Neural cell (in vitro differentiated cells): ENCODE measurements around the gene PARD3B. TPM values are rescaled to one million over a fixed set of nuclear protein-coding genes. Genes with fewer than 3 reads are reported as not detected.

ENCODE experiments used
- H2AFZ ChIP-seq: fragments of 200-600, 300-800 bp; sonication (generic), shearing (Covaris generic); 2 replicates; pipeline ENCODE4 v1.6.0; 2014; ENCODE audit warnings: low read depth, mild to moderate bottlenecking, antibody characterized with exemption, low read length, moderate library complexity
- H3F3A ChIP-seq: fragments of 200-600 bp; shearing (Covaris generic); 2 replicates; pipeline ENCODE4 v1.6.1; 2016; ENCODE audit warnings: mild to moderate bottlenecking, moderate library complexity, mixed read lengths, antibody characterized with exemption, low read length; ENCODE audit not compliant: insufficient read depth, poor library complexity, severe bottlenecking
- H3K27ac ChIP-seq: fragments of 200-600, 300-800 bp; sonication (generic), shearing (Covaris generic); 2 replicates; pipeline ENCODE4 v1.5.1; 2014; ENCODE audit warnings: mild to moderate bottlenecking, low read length, moderate library complexity
- H3K27me3 ChIP-seq: fragments of 300-800, 200-600 bp; sonication (generic), shearing (Covaris generic); 2 replicates; pipeline ENCODE4 v1.6.0; 2014; ENCODE audit warnings: mild to moderate bottlenecking, low read depth, low read length, moderate library complexity; ENCODE audit not compliant: insufficient read depth
- H3K36me3 ChIP-seq: fragments of 300-800, 200-600 bp; sonication (generic), shearing (Covaris generic); 2 replicates; pipeline ENCODE4 v1.5.1; 2014; ENCODE audit warnings: mild to moderate bottlenecking, antibody characterized with exemption, low read length, moderate library complexity; ENCODE audit not compliant: insufficient read depth
- H3K4me2 ChIP-seq: fragments of 300-800, 200-600 bp; sonication (generic), shearing (Covaris generic); 2 replicates; pipeline ENCODE4 v1.6.0; 2014; ENCODE audit warnings: mild to moderate bottlenecking, low read length
- H3K4me3 ChIP-seq: fragments of 300-800, 200-600 bp; sonication (generic), shearing (Covaris generic); 2 replicates; pipeline ENCODE4 v1.5.1; 2014; ENCODE audit warnings: mild to moderate bottlenecking, low read length, moderate library complexity
- H3K79me2 ChIP-seq: fragments of 200-600 bp; shearing (Covaris generic); replicated peaks from 2 replicates; pipeline ENCODE4 v1.6.0; 2014; ENCODE audit warnings: mild to moderate bottlenecking, low read length, moderate library complexity; ENCODE audit not compliant: insufficient read depth
- H3K9ac ChIP-seq: fragments of 300-800, 200-600 bp; sonication (generic), shearing (Covaris generic); 2 replicates; pipeline ENCODE4 v1.6.1; 2016; ENCODE audit warnings: mild to moderate bottlenecking, low read length, mixed read lengths
- H3K9me2 ChIP-seq: fragments of 200-600 bp; shearing (Covaris generic); 2 replicates; pipeline ENCODE4 v1.6.1; 2016; ENCODE audit warnings: mild to moderate bottlenecking, low read length, mixed read lengths; ENCODE audit not compliant: insufficient read depth
- H3K9me3 ChIP-seq: fragments of 200-600, 300-800 bp; sonication (generic), shearing (Covaris generic); 2 replicates; pipeline ENCODE4 v1.6.1; 2016; ENCODE audit warnings: mild to moderate bottlenecking, mixed run types, low read length, moderate library complexity, mixed read lengths
- H4K20me1 ChIP-seq: fragments of 200-600 bp; shearing (Covaris generic); 2 replicates; pipeline ENCODE4 v1.6.1; 2016; ENCODE audit warnings: mild to moderate bottlenecking, mixed run types; ENCODE audit not compliant: insufficient read depth
- CTCF ChIP-seq: fragments of 450-650 bp; IDR thresholded peaks from 2 replicates; pipeline ENCODE4 v1.5.1; 2014; ENCODE audit warnings: antibody characterized with exemption, mild to moderate bottlenecking, moderate library complexity; ENCODE audit not compliant: poor library complexity, severe bottlenecking
- EP300 ChIP-seq: fragments of 450-650 bp; conservative IDR thresholded peaks from 2 replicates; pipeline ENCODE4 v1.6.1; 2014; ENCODE audit warnings: antibody characterized with exemption, mild to moderate bottlenecking, moderate library complexity; ENCODE audit not compliant: poor library complexity, severe bottlenecking
- EZH2 ChIP-seq: fragments of 200-600, 300-800 bp; shearing (Covaris generic), sonication (generic); IDR thresholded peaks from 2 replicates; pipeline ENCODE4 v1.6.1; 2014; ENCODE audit warnings: antibody characterized with exemption, low read length, borderline replicate concordance, mild to moderate bottlenecking; ENCODE audit not compliant: insufficient read depth, poor library complexity, severe bottlenecking
- MXI1 ChIP-seq: fragments of 450-650 bp; conservative IDR thresholded peaks from 2 replicates; pipeline ENCODE4 v1.6.1; 2014; ENCODE audit warnings: antibody characterized with exemption, mild to moderate bottlenecking; ENCODE audit not compliant: poor library complexity, severe bottlenecking
- POLR2AphosphoS5 ChIP-seq: IDR thresholded peaks from 2 replicates; pipeline ENCODE4 v1.6.1; 2012
- RAD21 ChIP-seq: fragments of 450-650 bp; conservative IDR thresholded peaks from 2 replicates; pipeline ENCODE4 v1.6.1; 2014; ENCODE audit warnings: antibody characterized with exemption, mild to moderate bottlenecking, moderate library complexity
- SMC3 ChIP-seq: fragments of 450-650 bp; conservative IDR thresholded peaks from 2 replicates; pipeline ENCODE4 v1.6.1; 2014; ENCODE audit warnings: antibody characterized with exemption, mild to moderate bottlenecking, moderate library complexity; ENCODE audit not compliant: poor library complexity
- polyA plus RNA-seq: library from polyadenylated mRNA; depleted of rRNA; stranded (reverse); fragments of >200 nt; gene quantifications from 2 replicates; pipeline ENCODE4 v1.2.3, GENCODE V29; 2014
- TF ChIP-seq, protein P1 (sequence below): IDR thresholded peaks from 2 replicates; pipeline ENCODE4 v1.6.1; 2012; ENCODE audit warnings: borderline replicate concordance

The PARD3B gene
- polyA plus RNA-seq, 1 donor from 2014 or later, result 0.54 TPM

DNA sequence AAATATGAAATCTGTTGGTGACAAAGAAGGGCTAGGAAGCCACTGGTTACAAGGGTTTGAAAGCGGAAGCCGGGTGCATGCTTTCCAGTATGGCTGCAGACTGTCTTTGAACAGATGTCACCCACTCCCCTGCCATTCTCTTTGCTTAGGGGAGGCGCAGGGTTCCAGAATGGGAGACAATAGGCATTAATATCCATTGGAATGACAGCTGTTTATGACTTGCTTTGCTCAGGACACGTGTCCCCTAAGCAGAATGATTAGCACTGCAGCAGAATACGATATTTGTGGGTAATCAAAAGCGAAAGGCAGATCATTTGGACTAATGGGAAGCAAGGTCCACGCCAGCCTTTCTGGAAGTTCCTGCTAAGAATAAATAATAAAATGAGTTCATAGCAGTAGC lies 1111.2 kb downstream of the PARD3B start:
- H3K79me2 ChIP-seq, result no peaks in the 10 kb centered on the region
- no peaks in the 10 kb centered on the region for H3K9me3 ChIP-seq
- no peak overlapping the region for H3K27ac ChIP-seq
- TF ChIP-seq MXI1, result no peak
- TF ChIP-seq POLR2AphosphoS5, result no peak
- TF ChIP-seq, protein P1, sequence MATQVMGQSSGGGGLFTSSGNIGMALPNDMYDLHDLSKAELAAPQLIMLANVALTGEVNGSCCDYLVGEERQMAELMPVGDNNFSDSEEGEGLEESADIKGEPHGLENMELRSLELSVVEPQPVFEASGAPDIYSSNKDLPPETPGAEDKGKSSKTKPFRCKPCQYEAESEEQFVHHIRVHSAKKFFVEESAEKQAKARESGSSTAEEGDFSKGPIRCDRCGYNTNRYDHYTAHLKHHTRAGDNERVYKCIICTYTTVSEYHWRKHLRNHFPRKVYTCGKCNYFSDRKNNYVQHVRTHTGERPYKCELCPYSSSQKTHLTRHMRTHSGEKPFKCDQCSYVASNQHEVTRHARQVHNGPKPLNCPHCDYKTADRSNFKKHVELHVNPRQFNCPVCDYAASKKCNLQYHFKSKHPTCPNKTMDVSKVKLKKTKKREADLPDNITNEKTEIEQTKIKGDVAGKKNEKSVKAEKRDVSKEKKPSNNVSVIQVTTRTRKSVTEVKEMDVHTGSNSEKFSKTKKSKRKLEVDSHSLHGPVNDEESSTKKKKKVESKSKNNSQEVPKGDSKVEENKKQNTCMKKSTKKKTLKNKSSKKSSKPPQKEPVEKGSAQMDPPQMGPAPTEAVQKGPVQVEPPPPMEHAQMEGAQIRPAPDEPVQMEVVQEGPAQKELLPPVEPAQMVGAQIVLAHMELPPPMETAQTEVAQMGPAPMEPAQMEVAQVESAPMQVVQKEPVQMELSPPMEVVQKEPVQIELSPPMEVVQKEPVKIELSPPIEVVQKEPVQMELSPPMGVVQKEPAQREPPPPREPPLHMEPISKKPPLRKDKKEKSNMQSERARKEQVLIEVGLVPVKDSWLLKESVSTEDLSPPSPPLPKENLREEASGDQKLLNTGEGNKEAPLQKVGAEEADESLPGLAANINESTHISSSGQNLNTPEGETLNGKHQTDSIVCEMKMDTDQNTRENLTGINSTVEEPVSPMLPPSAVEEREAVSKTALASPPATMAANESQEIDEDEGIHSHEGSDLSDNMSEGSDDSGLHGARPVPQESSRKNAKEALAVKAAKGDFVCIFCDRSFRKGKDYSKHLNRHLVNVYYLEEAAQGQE, result no peak
- TF ChIP-seq EZH2, result no peak
- TF ChIP-seq EP300, result no peak
- TF ChIP-seq CTCF, result no peak
- no peaks in the 10 kb centered on the region for H3K27me3 ChIP-seq
- no peaks in the 10 kb centered on the region for H3F3A ChIP-seq
- no peak overlapping the region for H3K4me3 ChIP-seq
- H4K20me1 ChIP-seq, result no peaks in the 10 kb centered on the region
- H3K36me3 ChIP-seq, result no peaks in the 10 kb centered on the region
- no peak overlapping the region for H3K9ac ChIP-seq
- no peak overlapping the region for H2AFZ ChIP-seq
- no peaks in the 10 kb centered on the region for H3K9me2 ChIP-seq
- no peak overlapping the region for H3K4me2 ChIP-seq

DNA sequence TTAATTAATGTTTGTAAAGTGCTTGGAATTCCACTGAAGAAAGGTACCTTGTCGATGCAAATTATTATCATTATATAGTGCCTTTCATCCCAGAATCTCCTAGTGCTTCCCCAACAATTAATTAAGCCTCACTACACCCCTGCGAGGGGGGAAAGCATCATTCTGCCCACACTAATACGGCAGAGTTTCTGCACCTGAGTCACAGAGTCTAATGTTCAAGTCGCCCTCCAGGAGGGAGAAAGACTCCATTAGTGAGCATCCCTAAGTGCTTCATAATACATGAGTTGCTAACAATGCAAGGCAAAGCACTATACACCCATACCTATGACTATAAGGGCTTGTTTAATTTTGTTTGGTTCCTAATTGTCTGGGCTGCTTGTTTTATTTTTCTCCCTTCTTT lies 1111.7 kb downstream of the PARD3B start:
- no peaks in the 10 kb centered on the region for H3F3A ChIP-seq
- H3K9ac ChIP-seq, result no peak overlapping the region
- no peaks in the 10 kb centered on the region for H4K20me1 ChIP-seq
- H2AFZ ChIP-seq, result no peak overlapping the region
- TF ChIP-seq EP300, result no peak
- TF ChIP-seq CTCF, result no peak
- TF ChIP-seq POLR2AphosphoS5, result no peak
- no peak for TF ChIP-seq RAD21
- TF ChIP-seq, protein P1, result no peak
- TF ChIP-seq SMC3, result no peak
- no peak overlapping the region for H3K4me2 ChIP-seq
- no peak overlapping the region for H3K27ac ChIP-seq
- no peaks in the 10 kb centered on the region for H3K27me3 ChIP-seq
- no peak overlapping the region for H3K4me3 ChIP-seq
- H3K36me3 ChIP-seq, result no peaks in the 10 kb centered on the region
- no peaks in the 10 kb centered on the region for H3K9me3 ChIP-seq
- no peaks in the 10 kb centered on the region for H3K9me2 ChIP-seq
- H3K79me2 ChIP-seq, result no peaks in the 10 kb centered on the region
